ENCODE data around the gene NFKB1. TPM values are rescaled to one million over a fixed set of nuclear protein-coding genes. Genes with fewer than 3 reads are reported as not detected.

NFKB1 gene
- total RNA-seq, 1 donor from 2014 or later = 38.5 TPM

- H3K27me3 ChIP-seq = no peaks in the 10 kb centered on the region
- TF ChIP-seq POLR2AphosphoS5 (IDR thresholded peaks at IDR 0.05; ENCODE audit: insufficient read depth in 1 of 2, low read depth in 1 of 2) = no peak
- no peak overlapping the region for H3K27ac ChIP-seq
- H3K36me3 ChIP-seq = peaks cover 0 to 25% of the 10 kb centered on the region in 2 donors
- no peaks in the 10 kb centered on the region for H3K9me3 ChIP-seq
- DNase-seq (ENCODE audit: extremely low spot score in 2 of 2) = no peak
- H3K4me3 ChIP-seq = no peak overlapping the region
- intact Hi-C loops (cut with DNase I) = no loop called here
- no peaks in the 10 kb centered on the region for H3K4me1 ChIP-seq
Observed at GRCh38 chr4:102589743-102590142, 88.6 kb downstream of the NFKB1 start.

- Histone ChIP-seq H3K27ac (no peak overlapping the region), H3K4me1 (no peaks in the 10 kb centered on the region), H3K36me3 (peaks cover 3 to 35% of the 10 kb centered on the region in 2 donors), H3K4me3 (no peak overlapping the region), H3K27me3 (no peaks in the 10 kb centered on the region), H3K9me3 (no peaks in the 10 kb centered on the region)
- DNase-seq (ENCODE audit: extremely low spot score in 2 of 2) = no peak
- intact Hi-C loops (cut with DNase I) = no loop called here
- TF ChIP-seq CTCF (IDR thresholded peaks at IDR 0.05) (no peak), POLR2AphosphoS5 (IDR thresholded peaks at IDR 0.05; ENCODE audit: insufficient read depth in 1 of 2, low read depth in 1 of 2) (no peak), POLR2A (IDR thresholded peaks at IDR 0.05) (no peak)
Observed at GRCh38 chr4:102592256-102592655, 91.1 kb downstream of the NFKB1 start.

- no peak overlapping the region for H3K4me3 ChIP-seq
- peaks cover 3% of the 10 kb centered on the region for H3K4me1 ChIP-seq
- DNase-seq (ENCODE audit: extremely low spot score in 2 of 2) = no peak
- TF ChIP-seq CTCF (IDR thresholded peaks at IDR 0.05) = no peak
- TF ChIP-seq POLR2AphosphoS5 (IDR thresholded peaks at IDR 0.05; ENCODE audit: insufficient read depth in 1 of 2, low read depth in 1 of 2) = no peak
- TF ChIP-seq POLR2A (IDR thresholded peaks at IDR 0.05) = no peak
- H3K9me3 ChIP-seq = no peaks in the 10 kb centered on the region
- H3K27me3 ChIP-seq = no peaks in the 10 kb centered on the region
- intact Hi-C loops (cut with DNase I) = no loop called here
- H3K36me3 ChIP-seq = peaks cover 3 to 39% of the 10 kb centered on the region in 2 donors
- H3K27ac ChIP-seq = no peak overlapping the region
Observed at GRCh38 chr4:102593147-102593546, 92.0 kb downstream of the NFKB1 start.

- no peak for DNase-seq (ENCODE audit: extremely low spot score in 2 of 2)
- no peak overlapping the region for H3K4me3 ChIP-seq
- no peak overlapping the region for H3K27ac ChIP-seq
- no peaks in the 10 kb centered on the region for H3K27me3 ChIP-seq
- intact Hi-C loops (cut with DNase I) = no loop called here
- H3K36me3 ChIP-seq = peaks cover 3 to 39% of the 10 kb centered on the region in 2 donors
- no peaks in the 10 kb centered on the region for H3K9me3 ChIP-seq
- TF ChIP-seq POLR2AphosphoS5 (IDR thresholded peaks at IDR 0.05; ENCODE audit: insufficient read depth in 1 of 2, low read depth in 1 of 2) (no peak), POLR2A (IDR thresholded peaks at IDR 0.05) (no peak), CTCF (IDR thresholded peaks at IDR 0.05) (no peak)
- peaks cover 12% of the 10 kb centered on the region for H3K4me1 ChIP-seq
Observed at GRCh38 chr4:102594000-102594399, 92.8 kb downstream of the NFKB1 start.

GRCh38 chr4:102596532-102596931 is 95.4 kb downstream of the NFKB1 start:
- Histone ChIP-seq H3K27me3 (no peaks in the 10 kb centered on the region), H3K36me3 (peaks cover 3 to 41% of the 10 kb centered on the region in 2 donors), H3K4me3 (no peak overlapping the region), H3K27ac (no peak overlapping the region), H3K9me3 (no peaks in the 10 kb centered on the region), H3K4me1 (peaks cover 14% of the 10 kb centered on the region)
- DNase-seq (ENCODE audit: extremely low spot score in 2 of 2) = no peak
- intact Hi-C loops (cut with DNase I) = no loop called here
- TF ChIP-seq CTCF (IDR thresholded peaks at IDR 0.05) (no peak), POLR2A (IDR thresholded peaks at IDR 0.05) (no peak), POLR2AphosphoS5 (IDR thresholded peaks at IDR 0.05; ENCODE audit: insufficient read depth in 1 of 2, low read depth in 1 of 2) (no peak)
